ENCODE data around the gene PODXL. TPM values are rescaled to one million over a fixed set of nuclear protein-coding genes. Genes with fewer than 3 reads are reported as not detected.
A peak's percentile ranks its signal among the peaks of the same experiment; 100 is the strongest.
"Not testable (repeated sequence)": the region's sequence is repeated elsewhere in the genome, so short reads cannot be mapped to it uniquely, and the experiment has no call there.

The PODXL gene
- total RNA-seq, 1 donor: 1.4 TPM

DNA sequence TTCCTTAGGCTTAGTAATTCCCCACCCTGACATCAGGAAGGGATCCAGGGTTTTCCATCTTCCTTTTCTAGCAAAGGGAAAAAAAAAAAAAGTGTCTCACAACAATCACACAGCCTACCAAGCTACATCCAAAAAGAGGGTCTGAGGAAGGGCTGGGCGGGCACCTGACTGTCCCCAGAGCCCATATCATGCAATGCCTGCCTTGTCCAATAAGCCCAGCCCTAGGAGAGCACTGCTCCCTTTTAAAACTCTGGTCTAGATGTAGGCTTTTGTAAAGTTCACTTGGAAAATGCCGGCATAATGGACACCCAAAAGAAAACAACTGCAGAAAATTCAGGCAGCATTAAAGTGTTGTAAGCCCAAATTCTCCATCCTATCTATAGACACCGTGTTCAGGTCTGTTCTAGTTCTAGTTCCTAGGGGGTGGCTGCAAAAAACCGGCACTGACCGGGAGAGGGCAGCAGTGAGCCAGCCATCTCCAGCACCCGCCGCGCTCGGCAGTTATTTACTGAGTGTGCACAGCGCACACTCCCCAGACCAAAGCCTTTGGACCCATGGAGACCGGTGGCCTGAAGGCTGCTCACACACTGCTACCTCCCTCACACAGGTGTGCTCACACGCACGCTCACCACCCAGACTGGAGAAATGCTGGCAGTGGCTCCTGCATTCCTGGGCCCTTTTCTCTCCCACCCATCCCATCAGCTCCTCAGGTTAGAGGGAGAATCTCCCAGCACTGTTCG is 48.7 kb downstream of the PODXL start:
- Histone ChIP-seq H3K27me3 (ENCODE audit: insufficient read depth, low read length) (no peaks in the 10 kb centered on the region), H4K20me1 (ENCODE audit: insufficient read depth, low read length) (no peaks in the 10 kb centered on the region), H3K9me3 (ENCODE audit: low read depth, low read length) (no peaks in the 10 kb centered on the region), H3K4me2 (ENCODE audit: insufficient read depth, low read length) (peak overlapping the region; percentile 74), H3K79me2 (ENCODE audit: insufficient read depth, low read length) (peaks cover 5% of the 10 kb centered on the region), H2AFZ (ENCODE audit: low read length) (peak overlapping the region; percentile 64), H3K4me1 (ENCODE audit: insufficient read depth, low read length) (peaks cover 15% of the 10 kb centered on the region), H3K27ac (ENCODE audit: low read depth, low read length) (no peak overlapping the region), H3K4me3 (ENCODE audit: insufficient read depth, low read length) (peak overlapping the region; percentile 43), H3K36me3 (ENCODE audit: insufficient read depth, low read length) (no peaks in the 10 kb centered on the region)
- peak; percentile 96 for DNase-seq (ENCODE audit: insufficient read length, low spot score, missing footprints)
- TF ChIP-seq, protein P1, sequence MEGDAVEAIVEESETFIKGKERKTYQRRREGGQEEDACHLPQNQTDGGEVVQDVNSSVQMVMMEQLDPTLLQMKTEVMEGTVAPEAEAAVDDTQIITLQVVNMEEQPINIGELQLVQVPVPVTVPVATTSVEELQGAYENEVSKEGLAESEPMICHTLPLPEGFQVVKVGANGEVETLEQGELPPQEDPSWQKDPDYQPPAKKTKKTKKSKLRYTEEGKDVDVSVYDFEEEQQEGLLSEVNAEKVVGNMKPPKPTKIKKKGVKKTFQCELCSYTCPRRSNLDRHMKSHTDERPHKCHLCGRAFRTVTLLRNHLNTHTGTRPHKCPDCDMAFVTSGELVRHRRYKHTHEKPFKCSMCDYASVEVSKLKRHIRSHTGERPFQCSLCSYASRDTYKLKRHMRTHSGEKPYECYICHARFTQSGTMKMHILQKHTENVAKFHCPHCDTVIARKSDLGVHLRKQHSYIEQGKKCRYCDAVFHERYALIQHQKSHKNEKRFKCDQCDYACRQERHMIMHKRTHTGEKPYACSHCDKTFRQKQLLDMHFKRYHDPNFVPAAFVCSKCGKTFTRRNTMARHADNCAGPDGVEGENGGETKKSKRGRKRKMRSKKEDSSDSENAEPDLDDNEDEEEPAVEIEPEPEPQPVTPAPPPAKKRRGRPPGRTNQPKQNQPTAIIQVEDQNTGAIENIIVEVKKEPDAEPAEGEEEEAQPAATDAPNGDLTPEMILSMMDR (IDR thresholded peaks at IDR 0.05; ENCODE audit: extremely low read depth, low read depth, low read length): peak; percentile 96

DNA sequence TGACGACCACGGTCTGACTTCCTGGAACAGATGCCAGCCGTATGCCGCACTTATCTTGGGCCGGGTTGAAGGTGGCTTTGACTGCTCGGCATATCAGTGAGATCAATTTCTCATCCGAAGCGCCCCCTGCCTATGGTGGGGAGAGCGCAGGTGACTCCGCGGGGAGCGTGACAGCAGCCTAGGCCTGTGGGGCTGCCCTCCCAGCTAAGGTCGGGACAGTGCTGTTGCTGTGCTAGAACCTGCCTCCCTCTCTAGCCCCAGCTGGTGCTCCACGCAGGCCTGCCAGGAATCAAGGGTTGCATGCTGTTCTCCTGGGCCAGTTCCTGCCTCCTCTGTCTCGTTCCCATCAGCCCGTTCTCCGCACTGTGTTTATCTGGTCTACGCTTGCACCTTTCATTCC is 49.8 kb downstream of the PODXL start:
- peaks cover 18% of the 10 kb centered on the region for H3K4me1 ChIP-seq (ENCODE audit: insufficient read depth, low read length)
- H3K4me2 ChIP-seq (ENCODE audit: insufficient read depth, low read length): no peak overlapping the region
- no peak overlapping the region for H3K27ac ChIP-seq (ENCODE audit: low read depth, low read length)
- H3K79me2 ChIP-seq (ENCODE audit: insufficient read depth, low read length): no peaks in the 10 kb centered on the region
- H3K36me3 ChIP-seq (ENCODE audit: insufficient read depth, low read length): no peaks in the 10 kb centered on the region
- no peak for DNase-seq (ENCODE audit: insufficient read length, low spot score, missing footprints)
- H3K9me3 ChIP-seq (ENCODE audit: low read depth, low read length): no peaks in the 10 kb centered on the region
- H2AFZ ChIP-seq (ENCODE audit: low read length): no peak overlapping the region
- TF ChIP-seq, protein P1 (IDR thresholded peaks at IDR 0.05; ENCODE audit: extremely low read depth, low read depth, low read length): no peak
- H3K27me3 ChIP-seq (ENCODE audit: insufficient read depth, low read length): no peaks in the 10 kb centered on the region
- H4K20me1 ChIP-seq (ENCODE audit: insufficient read depth, low read length): no peaks in the 10 kb centered on the region
- H3K4me3 ChIP-seq (ENCODE audit: insufficient read depth, low read length): no peak overlapping the region

DNA sequence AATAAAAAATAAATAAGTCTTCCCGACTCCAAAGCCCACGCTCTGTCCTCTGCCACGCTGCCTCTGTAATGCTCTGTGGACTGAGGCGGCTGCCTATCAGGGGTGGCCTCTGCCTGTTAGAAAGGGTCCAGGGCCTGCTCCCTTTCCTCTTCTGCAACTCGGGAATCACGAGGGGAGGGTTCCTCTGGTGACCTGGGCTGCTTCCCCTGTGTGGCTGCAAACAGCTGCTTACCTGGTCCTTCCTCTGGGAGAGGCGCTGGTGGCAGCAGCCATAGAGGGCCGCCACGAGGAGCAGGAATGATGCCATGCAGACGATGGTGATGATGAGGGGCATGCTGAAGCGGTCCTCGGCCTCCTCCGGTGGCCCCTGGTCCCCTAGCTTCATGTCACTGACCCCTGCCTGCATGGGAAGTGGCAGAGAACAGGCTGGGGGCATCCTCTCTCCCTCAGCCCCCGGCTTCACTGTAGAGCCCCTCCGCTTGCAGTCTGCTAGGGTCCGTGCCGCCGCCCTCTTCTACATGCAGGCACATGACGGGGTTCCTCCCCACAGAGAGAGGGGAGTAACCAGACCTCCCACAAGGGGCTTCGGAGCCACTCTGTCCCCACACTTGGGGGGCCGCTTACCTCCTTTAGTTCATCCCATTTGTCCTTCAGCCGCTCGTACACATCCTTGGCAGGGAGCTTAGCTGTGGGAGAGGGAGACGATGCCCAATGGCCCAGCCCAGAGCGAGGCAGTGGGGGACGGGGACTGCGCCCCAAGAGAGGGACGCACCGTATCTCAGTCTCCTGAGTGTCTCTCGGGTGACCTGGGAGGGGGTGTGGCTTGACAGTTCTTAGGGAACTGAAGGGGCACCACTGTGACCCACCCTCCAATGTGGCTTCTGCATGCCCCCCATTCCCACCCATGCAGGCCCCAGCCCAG is 50.5 kb downstream of the PODXL start:
- Histone ChIP-seq H3K36me3 (ENCODE audit: insufficient read depth, low read length) (no peaks in the 10 kb centered on the region), H3K4me3 (ENCODE audit: insufficient read depth, low read length) (no peak overlapping the region), H3K27ac (ENCODE audit: low read depth, low read length) (no peak overlapping the region), H3K79me2 (ENCODE audit: insufficient read depth, low read length) (no peaks in the 10 kb centered on the region), H2AFZ (ENCODE audit: low read length) (no peak overlapping the region), H3K4me1 (ENCODE audit: insufficient read depth, low read length) (peaks cover 18% of the 10 kb centered on the region), H3K27me3 (ENCODE audit: insufficient read depth, low read length) (no peaks in the 10 kb centered on the region), H3K9me3 (ENCODE audit: low read depth, low read length) (no peaks in the 10 kb centered on the region), H4K20me1 (ENCODE audit: insufficient read depth, low read length) (no peaks in the 10 kb centered on the region), H3K4me2 (ENCODE audit: insufficient read depth, low read length) (no peak overlapping the region)
- DNase-seq (ENCODE audit: insufficient read length, low spot score, missing footprints): peak; percentile 34
- TF ChIP-seq, protein P1 (IDR thresholded peaks at IDR 0.05; ENCODE audit: extremely low read depth, low read depth, low read length): no peak

DNA sequence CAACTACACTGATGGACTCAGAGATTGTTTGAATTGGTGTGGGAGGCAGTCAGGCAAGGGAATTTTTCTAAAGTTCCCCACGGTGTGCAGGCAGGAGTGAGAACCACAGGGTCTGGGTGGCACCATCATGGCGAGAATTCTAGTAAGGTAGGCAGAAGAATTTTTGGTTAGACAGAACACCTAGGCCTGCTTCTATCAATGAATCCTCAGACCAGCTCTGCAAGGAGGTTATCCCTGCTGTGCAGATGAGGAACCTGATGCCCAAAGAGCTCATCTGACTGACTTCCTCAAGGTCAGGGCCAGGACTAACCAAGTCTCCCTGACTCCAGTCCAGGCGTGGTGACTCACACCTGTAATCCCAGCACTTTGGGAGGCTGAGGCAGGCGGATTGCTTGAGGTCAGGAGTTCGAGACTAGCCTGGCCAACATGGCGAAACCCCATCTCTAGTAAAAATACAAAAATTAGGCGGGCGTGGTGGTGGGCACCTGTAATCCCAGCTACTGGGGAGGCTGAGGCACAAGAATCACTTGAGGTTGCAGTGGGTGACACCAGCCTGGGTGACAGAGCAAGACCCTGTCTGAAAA is 51.3 kb downstream of the PODXL start:
- not testable (repeated sequence) for H3K79me2 ChIP-seq (ENCODE audit: insufficient read depth, low read length); H3K27me3 ChIP-seq (ENCODE audit: insufficient read depth, low read length); H2AFZ ChIP-seq (ENCODE audit: low read length); H4K20me1 ChIP-seq (ENCODE audit: insufficient read depth, low read length); DNase-seq (ENCODE audit: insufficient read length, low spot score, missing footprints); H3K9me3 ChIP-seq (ENCODE audit: low read depth, low read length); H3K4me2 ChIP-seq (ENCODE audit: insufficient read depth, low read length); H3K27ac ChIP-seq (ENCODE audit: low read depth, low read length); H3K36me3 ChIP-seq (ENCODE audit: insufficient read depth, low read length); H3K4me3 ChIP-seq (ENCODE audit: insufficient read depth, low read length)
- peaks cover 18% of the 10 kb centered on the region for H3K4me1 ChIP-seq (ENCODE audit: insufficient read depth, low read length)
